T-helper 22 cell (primary cell): Measurements from ENCODE around the gene GNG4.
A peak's percentile ranks its signal among the peaks of the same experiment; 100 is the strongest.
"Not testable (repeated sequence)": the region's sequence is repeated elsewhere in the genome, so short reads cannot be mapped to it uniquely, and the experiment has no call there.

Experiments used
- DNase-seq: peaks from one replicate; pipeline ENCODE4 v3.0.0-alpha.2; 2020; ENCODE audit warnings: low read depth

GNG4 gene

GRCh38 chr1:235648954-235649367, 623 bp downstream of the GNG4 start:
- peak; percentile 29 for DNase-seq

GRCh38 chr1:235648407-235648907, 1.1 kb downstream of the GNG4 start:
- no peak for DNase-seq

DNA sequence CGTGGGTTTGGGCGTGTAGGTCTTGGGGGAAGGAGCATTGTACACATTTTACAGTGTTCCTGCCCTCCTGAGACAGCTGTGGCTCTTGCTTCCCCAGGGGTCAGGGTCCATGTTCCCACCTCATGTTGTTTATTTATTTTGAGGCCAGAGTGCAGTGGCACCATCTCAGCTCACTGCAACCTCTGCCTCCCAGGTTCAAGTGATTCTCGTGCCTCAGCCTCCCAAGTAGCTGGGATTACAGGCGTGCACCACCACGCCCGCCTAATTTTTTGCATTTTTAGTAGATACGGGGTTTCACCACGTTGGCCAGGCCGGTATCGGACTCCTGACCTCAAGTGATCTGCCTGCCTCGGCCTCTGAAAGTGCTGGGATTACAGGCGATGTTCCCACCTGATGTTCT, 2.0 kb downstream of the GNG4 start:
- DNase-seq: not testable (repeated sequence)

DNA sequence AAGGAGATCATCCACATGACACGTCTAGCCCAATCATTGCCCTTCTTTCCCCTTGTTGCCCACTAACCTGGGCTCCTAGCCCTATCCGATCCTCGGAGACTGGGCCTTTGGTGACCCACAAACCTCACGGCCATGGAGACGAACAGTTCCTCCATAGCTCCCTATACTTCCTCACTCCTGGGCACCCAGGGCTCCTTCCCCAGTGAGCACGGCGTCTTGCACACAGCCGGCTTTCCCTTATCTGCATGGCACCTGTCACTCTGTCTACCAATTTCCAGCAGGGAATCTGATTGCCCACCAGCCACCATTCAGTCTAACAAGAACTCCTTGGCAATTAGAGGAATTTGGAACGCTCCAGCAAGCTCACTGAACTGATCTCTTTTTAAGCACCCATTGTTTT, 3.1 kb downstream of the GNG4 start:
- DNase-seq: no peak

- no peak for DNase-seq
Measured at GRCh38 chr1:235644693-235645305, 4.8 kb downstream of the GNG4 start.

- DNase-seq: no peak
Measured at GRCh38 chr1:235643837-235644692, 5.5 kb downstream of the GNG4 start.

DNA sequence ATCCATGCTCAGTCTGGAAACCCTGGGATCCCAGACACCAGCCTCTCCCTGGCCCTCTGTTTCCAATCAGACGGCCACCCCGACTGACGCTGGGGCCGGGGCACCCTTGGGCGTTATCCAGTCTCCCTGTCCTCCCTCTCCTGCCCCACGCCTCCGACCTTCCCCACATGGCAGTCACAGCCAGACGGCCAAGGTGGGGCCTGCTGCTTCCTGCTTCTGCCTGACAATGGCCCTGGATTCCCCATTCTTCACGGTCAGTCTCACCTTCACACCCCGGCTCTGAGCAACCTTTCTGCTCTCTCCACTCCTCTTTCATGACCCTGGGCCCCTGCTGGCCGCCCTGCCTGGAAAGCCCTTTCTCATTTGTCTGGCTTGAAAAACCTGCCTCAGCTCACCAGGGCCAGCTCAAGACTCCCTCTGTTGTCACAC, 6.6 kb downstream of the GNG4 start:
- DNase-seq: no peak

DNA sequence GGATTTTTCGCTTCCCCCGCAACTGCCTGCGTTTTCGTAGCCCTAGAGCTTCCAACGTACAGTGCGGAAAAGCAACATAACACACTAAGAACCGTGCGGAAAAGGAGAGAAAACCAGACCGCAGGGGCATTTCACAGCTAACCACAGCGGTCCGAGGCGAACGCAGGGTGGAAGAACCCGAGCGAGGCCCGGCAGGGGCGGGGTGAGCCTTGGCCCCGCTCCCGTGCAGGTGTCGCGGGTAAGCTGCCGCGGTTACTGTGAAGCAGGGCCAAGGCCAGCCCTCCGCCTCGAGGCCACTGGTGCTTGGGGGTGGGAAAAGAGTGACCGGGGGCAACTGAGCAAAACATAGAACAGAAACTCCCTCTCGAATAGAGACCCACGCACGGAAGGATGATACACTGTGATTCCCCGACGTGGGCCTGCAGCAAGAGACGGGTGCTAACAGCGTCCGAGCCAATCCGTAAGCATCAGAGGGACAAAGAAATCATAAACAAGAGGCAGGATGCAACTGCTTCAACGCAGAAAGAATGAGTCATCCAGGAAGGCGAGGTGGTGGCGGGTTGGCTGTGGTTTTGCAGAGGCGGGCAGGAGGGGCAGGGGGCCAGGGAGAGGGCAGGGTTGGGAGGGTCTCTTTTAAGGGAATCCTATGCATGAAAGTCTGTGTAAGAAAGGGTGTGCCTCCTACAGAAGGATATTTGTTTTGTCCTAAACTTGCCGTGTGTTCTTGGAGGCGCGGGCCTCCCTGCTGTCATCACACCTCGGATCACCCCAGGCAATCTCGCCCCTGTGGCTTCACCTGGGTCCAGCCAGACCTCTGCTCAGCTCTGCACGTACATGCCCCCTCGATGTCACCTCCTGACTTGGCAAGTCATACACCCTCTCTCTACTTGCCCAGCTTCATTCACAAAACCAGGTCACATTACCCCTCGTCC, 7.3 kb downstream of the GNG4 start:
- peak; percentile 52 for DNase-seq

GRCh38 chr1:235640580-235640979, 9.0 kb downstream of the GNG4 start:
- DNase-seq: no peak

DNA sequence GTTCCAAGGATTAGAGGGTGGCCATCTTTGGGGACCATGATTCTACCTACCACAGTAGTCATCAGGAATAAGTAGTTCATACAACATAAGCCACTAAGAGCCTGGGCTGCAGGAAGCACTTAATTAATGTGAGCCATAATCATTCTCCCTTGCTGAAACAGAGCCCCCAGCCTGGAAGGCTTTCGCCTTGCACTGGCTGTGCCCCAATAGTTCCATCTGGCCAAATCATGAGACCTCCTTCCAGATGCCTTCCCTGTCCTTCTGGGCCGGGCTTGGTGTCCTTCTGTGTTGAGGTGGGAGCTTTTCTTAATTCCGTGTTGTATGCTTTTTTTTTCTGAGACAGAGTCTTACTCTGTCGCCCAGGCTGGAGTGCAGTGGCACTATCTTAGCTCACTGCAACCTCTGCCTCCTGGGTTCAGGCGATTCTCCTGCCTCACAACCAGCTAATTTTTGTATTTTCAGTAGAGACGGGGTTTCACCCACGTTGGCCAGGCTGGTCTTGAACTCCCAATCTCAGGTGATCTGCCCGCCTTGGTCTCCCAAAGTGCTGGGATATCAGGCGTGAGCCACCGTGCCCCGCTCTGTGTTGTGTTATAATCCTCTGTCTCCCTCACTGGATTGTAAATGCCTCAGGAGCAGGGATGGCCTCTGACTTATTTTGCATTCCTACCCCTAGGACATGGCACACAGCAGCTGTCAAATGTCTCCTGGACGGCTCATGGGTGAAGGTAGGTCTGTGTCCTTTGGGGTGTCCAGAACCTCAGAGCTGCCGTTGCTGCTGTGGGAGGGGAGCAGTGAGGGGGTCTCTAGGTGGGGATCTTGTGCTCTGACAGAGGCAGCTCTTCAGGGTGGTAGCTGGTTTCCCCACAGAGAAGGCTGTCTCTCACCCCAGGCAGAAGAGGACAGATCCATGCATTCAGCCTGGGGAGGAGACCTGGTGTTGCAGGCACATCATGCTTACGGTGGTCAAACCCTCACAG, 10.1 kb downstream of the GNG4 start:
- DNase-seq: no peak

GRCh38 chr1:235638612-235639011, 11.0 kb downstream of the GNG4 start:
- DNase-seq: not testable (repeated sequence)

DNA sequence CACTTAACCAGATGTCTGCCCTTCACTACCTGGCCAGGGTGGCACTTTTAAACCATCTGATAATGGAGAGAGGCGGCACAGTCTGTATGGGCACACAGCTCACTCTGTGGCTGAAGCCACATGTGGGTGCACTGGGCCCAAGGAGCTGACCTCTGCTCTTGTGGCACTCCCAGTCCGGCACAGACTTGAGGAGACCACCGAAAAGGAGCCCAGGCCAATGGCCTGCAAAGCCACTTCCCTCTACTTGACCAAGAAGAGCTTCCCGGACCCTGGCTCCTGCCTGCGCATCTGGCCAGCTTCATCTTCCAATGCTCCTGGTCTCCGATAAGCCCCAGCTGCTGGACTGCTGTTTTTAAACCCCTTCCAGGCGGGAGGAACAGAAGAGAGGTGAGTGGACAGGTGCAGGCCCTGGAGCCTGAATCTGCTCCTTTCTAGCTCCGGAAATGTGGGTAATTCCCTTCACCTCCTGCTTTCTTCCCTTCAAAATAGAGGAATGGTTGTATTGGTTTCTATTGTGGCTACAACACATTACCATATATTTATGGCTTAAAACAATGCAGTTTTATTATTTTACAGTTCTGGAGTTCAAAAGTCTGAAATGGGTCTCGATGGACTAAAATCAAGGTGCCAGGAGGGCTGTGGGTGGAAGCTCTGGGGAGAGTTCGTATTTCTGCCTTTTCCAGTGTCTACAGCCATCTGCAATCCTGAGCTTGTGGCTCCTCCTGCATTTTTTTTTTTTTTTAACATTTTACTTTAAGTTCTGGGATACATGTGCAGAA, 11.6 kb downstream of the GNG4 start:
- DNase-seq: no peak

DNA sequence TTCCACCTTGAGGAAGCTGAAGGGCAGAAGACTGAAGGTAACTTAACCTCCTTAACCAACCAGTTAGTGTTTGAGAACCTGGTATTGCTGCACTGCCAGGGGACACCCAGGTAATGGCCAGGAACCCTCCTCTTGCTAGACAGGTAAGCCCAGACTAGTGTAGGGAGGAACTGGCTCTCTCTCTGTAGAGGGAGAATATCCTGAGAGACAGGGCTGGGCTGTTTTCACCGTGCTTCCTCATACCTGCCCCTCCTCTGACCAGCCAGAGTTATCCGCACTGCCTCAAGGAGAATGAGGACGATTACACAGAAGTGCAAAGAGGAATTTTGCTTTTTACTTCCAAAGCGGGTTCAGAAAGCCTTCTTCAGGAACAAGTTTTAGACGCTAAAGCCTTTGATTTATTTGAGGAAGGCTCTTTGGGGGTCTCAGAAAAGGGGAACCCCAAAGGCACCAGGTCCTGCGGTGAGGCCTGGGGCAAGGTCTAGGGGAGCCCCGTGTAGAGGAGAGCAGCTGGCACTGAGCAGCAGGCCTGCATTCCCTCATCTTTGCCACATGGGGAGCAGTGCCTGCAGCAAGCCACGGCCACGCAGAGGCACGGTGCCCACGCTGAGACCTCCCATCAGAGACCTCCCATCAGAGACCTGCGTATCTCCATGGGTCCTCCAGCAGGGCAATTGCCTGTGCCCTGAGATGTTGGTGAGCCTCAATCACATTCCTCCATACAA, 13.5 kb downstream of the GNG4 start:
- DNase-seq: no peak

DNA sequence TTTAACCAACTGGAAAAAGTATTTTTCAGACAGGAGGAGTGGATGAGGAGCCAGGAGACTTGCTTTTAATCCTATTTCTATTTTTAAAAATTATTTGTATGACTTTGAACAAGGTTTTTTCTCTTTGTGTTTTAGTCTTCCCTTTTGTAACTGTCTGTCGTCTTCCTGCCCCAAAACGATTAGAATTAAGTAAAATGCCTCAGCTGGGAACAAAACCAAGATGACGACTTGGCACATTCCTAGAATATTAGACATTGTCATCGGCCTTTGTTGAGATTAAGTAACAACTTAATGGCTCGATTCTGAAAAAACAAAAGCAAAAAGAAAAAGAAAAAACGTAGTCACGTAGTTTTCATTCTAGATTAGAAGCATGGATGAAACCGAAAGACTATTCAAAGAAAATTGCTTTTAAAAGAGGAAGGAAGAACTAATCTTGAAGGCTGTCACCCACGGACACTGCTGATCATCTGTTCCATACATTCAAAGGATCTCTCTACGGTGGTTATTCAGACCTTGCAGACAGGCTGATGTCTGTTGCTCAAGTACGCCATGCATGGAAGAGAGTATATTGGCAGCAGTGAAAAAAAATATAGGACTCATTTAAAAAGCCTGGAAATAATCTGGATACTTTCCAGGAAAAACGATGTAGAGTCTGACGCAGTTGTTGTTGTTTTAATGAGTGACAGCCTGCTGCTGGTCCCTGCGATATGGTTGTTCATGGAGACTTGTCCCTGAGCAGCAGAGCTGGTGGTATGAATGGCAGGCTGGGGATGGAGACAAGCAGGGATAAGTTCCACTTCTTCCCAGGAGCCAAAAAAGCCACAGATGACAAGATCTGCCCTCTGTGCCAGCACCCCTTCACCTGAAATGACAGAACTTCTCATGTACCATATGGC, 16.8 kb downstream of the GNG4 start:
- DNase-seq: no peak

DNA sequence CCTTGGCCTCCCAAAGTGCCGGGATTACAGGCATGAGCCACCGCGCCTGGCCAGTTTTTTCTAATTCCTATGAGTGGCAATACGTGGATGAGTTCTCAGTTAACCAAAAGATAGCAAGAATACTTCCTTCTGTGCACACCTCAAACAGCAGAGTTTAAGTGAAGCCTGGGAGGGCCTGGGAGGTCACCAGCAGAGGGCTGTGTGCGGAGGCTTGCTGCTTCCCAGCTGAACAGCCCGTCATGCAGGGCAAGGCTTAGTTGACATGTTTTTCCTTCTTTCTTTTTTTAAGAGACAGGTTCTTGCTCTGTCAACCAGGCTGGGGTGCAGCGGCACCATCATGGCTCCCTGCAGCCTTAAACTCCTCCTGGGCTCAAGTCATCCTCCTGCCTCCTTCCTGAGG, 17.8 kb downstream of the GNG4 start:
- no peak for DNase-seq

DNA sequence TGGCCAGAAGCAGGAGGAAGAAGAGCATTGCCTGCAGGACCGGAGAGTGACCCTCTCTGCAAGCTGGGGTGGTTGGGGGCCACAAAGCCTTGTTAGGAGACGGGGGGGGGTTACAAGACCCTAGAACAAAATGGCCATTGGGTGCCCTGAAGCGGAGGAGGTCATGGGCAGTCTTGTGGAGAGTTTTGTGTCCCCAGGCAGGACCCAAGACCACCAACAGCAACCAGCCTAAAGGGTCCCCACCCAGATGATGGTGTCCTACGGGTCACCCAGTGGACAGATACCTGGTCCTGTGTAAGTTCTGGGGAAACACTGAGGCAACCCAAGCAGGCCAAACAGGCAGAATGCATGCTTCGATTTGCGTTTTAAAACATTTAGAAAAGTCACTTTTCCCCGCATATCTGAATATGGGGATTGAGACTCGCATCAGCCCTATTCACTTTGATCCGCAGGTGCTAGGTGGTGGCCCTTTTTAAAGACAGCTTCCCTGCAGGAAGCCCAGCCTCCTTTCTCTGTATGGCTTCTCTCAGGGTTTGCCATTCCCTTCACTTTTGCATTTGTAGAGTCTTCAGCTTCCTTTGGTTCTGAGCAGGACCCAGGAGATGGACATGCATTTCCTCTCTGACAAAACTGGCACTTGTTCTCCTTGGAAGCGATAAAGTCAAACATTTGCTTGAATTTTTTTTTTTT, 21.1 kb downstream of the GNG4 start:
- no peak for DNase-seq

GRCh38 chr1:235625831-235626230, 23.8 kb downstream of the GNG4 start:
- no peak for DNase-seq

- no peak for DNase-seq
Measured at GRCh38 chr1:235625340-235625739, 24.2 kb downstream of the GNG4 start.
